Globus pallidus (tissue), 1 donor: ENCODE data around the gene TEAD1.
"Not testable (repeated sequence)": the region's sequence is repeated elsewhere in the genome, so short reads cannot be mapped to it uniquely, and the experiment has no call there.

Source experiments
- DNase-seq: peaks from one replicate; pipeline ENCODE4 v3.0.0-alpha.2; 2015; ENCODE audit warnings: low spot score

Gene TEAD1

GRCh38 chr11:12863605-12864121 is 189.4 kb downstream of the TEAD1 start:
- peak; percentile 50 for DNase-seq

DNA sequence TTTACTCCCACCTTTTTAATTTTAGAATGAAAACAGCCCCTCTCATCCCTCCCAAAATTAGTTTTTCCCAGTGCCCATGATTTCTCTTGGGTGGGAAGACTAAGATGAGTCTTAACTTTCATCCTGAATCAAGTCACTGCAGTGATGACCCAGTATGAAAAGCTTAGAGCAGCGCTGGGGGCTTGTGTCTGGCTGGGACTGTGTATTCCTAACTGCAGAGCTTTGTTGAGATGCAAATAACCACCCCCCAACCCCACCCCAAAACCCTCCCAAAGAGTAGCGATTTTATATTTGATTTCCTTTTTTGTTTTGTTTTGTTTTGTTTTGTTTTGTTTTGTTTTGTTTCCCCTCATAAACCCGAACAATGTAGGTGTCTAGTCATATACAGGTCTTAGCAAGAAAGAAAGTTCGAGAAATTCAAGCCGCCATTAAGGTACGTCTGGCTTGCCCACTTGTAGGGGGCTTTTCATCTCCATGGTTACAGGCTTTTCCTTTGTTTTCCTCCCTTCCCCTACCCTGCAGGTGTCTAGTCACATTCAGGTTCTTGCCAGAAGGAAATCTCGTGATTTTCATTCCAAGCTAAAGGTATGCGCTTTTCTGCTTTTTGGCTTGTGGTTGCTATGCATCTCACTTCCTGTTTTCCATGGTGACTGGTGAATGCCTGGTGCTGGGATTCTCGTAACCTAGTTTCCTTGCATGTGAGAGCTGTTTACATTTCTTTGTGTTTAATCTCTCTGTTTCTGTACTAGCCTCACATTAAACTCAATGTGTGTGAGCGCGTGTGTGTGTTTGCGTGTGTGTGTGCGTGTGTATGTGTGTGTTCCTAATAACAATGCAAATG is 190.3 kb downstream of the TEAD1 start:
- DNase-seq = no peak

GRCh38 chr11:12865863-12866595 is 191.8 kb downstream of the TEAD1 start:
- DNase-seq = no peak

GRCh38 chr11:12867531-12867930 is 193.3 kb downstream of the TEAD1 start:
- no peak for DNase-seq

GRCh38 chr11:12868315-12869073 is 194.3 kb downstream of the TEAD1 start:
- no peak for DNase-seq

GRCh38 chr11:12871241-12871640 is 197.0 kb downstream of the TEAD1 start:
- no peak for DNase-seq

- no peak for DNase-seq
Observed at GRCh38 chr11:12871788-12872321, 197.6 kb downstream of the TEAD1 start.

DNA sequence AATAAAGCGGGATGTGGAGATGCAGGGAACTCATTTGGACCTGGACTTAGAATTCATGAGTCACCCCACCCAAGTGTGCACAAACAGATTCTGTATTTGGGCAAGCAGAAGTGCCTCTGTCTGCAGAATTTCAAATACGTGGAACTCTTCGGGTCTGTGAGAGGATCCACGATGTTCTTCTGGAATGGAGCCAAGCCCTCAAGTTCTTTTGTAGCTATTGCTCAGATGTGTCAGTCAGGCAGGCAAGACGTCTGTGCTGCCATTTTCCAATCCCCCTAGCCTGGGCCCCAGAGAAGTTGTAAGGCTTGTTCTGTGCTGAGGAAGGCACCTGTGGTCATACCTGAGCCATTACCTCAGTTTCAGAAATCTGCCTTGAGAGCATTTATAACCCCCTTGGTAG is 202.1 kb downstream of the TEAD1 start:
- no peak for DNase-seq

DNA sequence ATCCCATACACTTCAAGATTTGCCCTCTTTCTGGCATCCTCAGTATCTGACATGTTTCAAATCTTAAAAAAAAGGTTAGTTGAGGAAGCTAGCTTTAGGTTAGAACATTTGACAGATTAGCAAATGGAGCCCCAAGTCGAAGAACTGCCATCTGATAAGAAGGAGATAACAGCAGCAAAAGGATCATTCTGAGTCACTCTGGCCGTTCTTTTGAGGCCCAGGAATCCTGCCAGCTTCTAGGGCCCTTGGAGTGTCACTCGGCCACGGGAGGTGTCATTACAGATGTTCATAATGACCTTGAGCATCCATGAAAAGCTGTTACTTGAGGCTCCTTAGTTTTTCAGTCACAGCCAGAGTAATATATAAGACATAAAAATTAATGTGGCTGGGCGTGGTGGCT is 202.8 kb downstream of the TEAD1 start:
- DNase-seq = no peak

DNA sequence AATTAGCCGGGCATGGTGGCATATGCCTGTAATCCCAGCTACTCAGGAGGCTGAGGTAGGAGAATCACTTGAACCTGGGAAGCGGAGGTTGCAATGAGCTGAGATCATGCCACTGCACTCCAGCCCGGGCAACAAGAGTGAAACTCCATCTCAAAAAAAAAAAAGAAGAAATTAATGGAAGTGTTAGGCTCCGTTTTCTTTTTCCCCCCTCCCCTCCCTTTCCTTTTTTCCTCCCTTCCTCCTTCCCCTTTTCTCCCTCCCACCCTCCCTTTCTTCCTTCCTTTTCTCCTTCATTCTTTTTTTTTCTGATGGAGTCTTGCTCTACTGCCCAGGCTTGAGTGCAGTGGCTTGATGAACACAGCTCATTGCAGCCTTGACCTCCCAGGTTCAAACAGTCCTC is 203.3 kb downstream of the TEAD1 start:
- DNase-seq = not testable (repeated sequence)

DNA sequence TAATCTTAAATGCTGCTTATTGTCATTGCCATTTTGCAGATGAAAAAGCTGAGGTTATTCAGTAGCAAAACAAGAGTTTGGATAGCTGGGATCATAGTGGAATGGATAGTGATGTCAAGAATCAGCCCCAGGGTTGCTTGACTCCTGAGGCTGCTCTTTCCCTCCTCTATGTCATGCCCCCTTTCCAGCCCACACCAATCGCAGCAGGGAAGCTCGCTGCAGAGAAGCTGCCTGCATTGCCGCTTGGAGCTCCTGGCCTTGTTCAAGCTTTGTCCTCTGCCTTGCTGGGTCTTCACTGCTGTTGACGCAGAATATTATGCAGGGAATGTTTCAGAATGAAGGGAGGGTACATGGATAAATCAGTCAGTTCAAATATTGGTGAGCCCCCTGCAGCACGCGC is 206.1 kb downstream of the TEAD1 start:
- DNase-seq = no peak

DNA sequence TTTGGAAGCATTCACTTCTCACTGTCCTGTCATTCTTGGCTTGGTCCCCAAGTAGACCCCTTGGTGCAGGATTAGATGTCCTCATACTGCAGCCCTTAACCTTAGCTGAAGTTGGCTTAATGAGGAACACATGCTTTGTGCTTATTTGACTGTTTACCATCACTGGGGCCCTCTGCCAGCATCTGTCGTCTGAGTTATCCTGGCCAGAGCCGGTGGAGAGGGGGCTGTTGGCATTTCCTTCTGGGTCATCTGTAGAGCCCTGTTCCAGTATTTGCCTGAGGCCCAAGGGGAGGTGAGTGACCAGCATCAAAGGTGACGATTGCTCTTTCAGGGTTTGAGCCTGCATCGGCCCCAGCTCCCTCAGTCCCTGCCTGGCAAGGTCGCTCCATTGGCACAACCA is 208.4 kb downstream of the TEAD1 start:
- no peak for DNase-seq

DNA sequence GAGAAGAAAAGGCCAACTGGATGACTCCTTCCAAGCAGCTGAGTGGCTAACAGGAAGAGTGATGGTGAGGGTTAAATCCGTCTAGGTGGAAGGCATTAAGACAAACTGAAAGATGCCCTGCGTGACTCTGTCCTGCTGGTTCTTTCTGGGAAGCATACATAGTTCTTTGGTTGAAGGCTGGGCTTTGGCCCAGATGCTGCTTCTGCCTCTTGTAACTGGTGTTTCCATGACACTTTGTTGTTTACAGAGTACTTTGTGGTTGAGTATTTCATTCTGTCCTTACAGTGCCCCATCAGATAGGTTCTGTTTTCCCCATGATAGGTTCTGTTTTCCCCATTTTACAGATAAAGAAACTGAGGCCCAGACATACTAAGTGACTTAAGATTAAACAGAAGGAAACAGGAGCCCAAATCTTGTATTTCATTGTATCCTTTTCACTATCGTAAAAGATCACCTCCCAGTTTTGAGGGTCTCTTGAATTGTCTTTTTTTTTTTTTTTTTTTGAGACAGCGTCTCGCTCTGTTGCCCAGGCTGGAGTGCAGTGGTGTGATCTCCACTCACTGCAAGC is 210.6 kb downstream of the TEAD1 start:
- DNase-seq = no peak

DNA sequence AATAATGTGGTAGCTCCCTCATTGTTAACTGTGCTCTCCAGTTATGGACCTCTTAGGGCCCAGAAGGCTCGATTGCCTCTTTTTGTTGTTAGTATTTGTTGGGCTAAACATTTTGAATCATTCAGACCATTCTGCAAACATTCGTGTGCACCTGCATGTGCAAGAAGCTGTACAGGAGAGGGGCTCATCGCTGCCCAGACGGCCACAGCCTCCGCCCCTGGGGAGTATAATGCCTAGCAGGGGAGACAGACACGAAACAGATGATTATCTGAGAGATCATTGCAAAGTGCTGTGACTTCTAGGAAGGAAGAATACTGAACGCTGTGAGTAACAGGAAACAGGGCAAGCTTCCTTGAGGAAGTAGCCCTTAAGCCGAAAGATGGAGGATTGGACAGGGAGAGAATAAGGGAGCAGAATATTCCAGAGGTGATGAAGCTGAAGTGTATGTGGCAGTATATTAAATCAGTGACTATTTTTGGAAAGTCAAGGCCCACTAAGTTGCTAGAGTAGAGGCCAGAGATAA is 211.6 kb downstream of the TEAD1 start:
- no peak for DNase-seq

- no peak for DNase-seq
Observed at GRCh38 chr11:12886508-12886907, 212.3 kb downstream of the TEAD1 start.

- peak; percentile 79 for DNase-seq
Observed at GRCh38 chr11:12888525-12889158, 214.4 kb downstream of the TEAD1 start.

GRCh38 chr11:12889243-12889642 is 215.0 kb downstream of the TEAD1 start:
- DNase-seq = no peak

GRCh38 chr11:12890476-12890875 is 216.3 kb downstream of the TEAD1 start:
- no peak for DNase-seq

DNA sequence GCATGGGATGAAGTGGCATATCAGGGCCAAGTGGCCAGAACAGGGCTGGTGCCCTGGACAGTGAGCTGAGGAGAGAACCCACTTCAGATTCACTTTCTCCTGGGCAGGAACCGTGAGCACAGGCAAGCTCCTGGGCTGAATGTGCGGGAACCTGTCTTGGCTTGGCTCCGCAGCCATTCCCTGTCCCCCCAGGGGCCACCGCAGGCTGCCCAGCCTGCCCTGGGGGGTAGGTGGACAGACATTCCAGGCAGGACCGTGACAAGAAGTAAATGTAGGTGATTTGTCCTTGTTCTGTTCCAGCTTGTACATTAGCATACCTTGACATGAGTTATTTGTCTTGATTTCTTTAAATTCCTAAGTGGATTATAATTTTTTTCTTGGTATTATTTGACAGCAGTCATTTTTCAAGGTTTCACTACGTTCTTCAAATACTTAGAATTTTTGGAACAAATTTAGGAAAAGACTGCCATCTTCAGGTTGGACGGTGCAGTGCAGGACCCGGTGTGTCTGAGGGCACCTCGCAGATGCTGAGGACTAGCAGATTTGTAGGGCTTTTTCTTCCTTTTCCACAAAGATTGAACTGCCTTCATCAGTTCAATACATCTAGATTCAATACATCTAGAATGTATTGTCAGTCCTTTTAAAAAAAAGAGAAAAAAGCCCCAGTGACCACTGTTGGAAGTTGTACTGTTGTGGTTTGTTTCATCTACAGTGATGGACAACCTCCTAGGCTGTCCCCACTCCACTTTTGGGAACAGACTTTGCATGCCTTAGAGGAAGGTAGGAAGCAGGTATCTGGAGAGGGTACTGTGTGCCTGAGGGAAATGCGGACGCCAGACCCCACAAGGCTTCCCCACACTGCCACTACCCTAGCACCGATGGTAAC is 219.8 kb downstream of the TEAD1 start:
- peak; percentile 36 for DNase-seq

- peak; percentile 56 for DNase-seq
Observed at GRCh38 chr11:12897390-12897789, 223.2 kb downstream of the TEAD1 start.
